H1 (cell line): ENCODE measurements around the gene PRKCH. TPM values are rescaled to one million over a fixed set of nuclear protein-coding genes. Genes with fewer than 3 reads are reported as not detected.

ENCODE experiments used
- CTCF ChIA-PET: fragments of 300-600 bp; sonication (Branson Sonifier 250); formaldehyde crosslinking; loops from one replicate; lab custom pipeline; 2021; ENCODE audit not compliant: partially characterized antibody; lab: Charles Lee
- POLR2A ChIA-PET: fragments of 300-600 bp; sonication (Branson Sonifier 250); formaldehyde crosslinking; loops from one replicate; lab custom pipeline; 2021; ENCODE audit warnings: inconsistent platforms; ENCODE audit not compliant: partially characterized antibody; lab: Charles Lee
- DNase-seq, 2 experiments: peaks; one replicate each; pipeline versions ENCODE4 v3.0.0 to v3.0.0-alpha.2; 2010 to 2022; ENCODE audit warnings: low spot score in 2 of 2, low read depth in 1 of 2, mixed read lengths in 1 of 2
- FAIRE-seq: peaks from 2 replicates; lab custom pipeline; 2011; peaks lifted over from hg19 to GRCh38; lab: Jason Lieb, UNC
- H2AFZ ChIP-seq: 2 replicates; pipeline ENCODE4 v1.8.1; 2012; ENCODE audit warnings: low read length, inconsistent platforms
- H2AK5ac ChIP-seq: 2 replicates; pipeline ENCODE4 v1.6.1; 2013; ENCODE audit warnings: low read depth, low read length
- H2BK120ac ChIP-seq: replicated peaks from 2 replicates; pipeline ENCODE3; 2013; ENCODE audit warnings: low read depth, low read length, inconsistent platforms
- H2BK12ac ChIP-seq: 2 replicates; pipeline ENCODE4 v1.6.1; 2013; ENCODE audit warnings: low read depth, low read length
- H2BK15ac ChIP-seq: 2 replicates; pipeline ENCODE4 v1.6.1; 2013; ENCODE audit warnings: low read length
- H2BK20ac ChIP-seq: 2 replicates; pipeline ENCODE4 v1.6.1; 2013; ENCODE audit warnings: low read length
- H2BK5ac ChIP-seq: 2 replicates; pipeline ENCODE4 v1.6.1; 2013; ENCODE audit warnings: low read depth, low read length
- H3K14ac ChIP-seq: 2 replicates; pipeline ENCODE4 v1.6.1; 2013; ENCODE audit warnings: inconsistent platforms; ENCODE audit not compliant: insufficient read length
- H3K18ac ChIP-seq: 2 replicates; pipeline ENCODE4 v1.6.1; 2013; ENCODE audit warnings: low read length; ENCODE audit errors: extremely low read depth
- H3K23ac ChIP-seq: 2 replicates; pipeline ENCODE4 v1.6.1; 2013; ENCODE audit warnings: inconsistent platforms; ENCODE audit not compliant: insufficient read length
- H3K23me2 ChIP-seq: 2 replicates; pipeline ENCODE4 v1.6.1; 2013; ENCODE audit warnings: low read depth, low read length
- H3K27ac ChIP-seq: 2 replicates; pipeline ENCODE4 v1.6.1; 2011; ENCODE audit warnings: low read depth, low read length, inconsistent platforms
- H3K27me3 ChIP-seq, 4 experiments: replicated peaks in 1 of 4; 1 replicate in 1 of 4; 2 replicates in 3 of 4; pipeline versions ENCODE4 v1.6.1 to v1.8.1; 2011 to 2013; ENCODE audit warnings: low read length in 3 of 4, mild to moderate bottlenecking in 3 of 4, inconsistent platforms in 2 of 4, mixed read lengths in 2 of 4, moderate library complexity in 1 of 4; ENCODE audit not compliant: control insufficient read depth in 3 of 4, insufficient read depth in 3 of 4; ENCODE audit errors: extremely low read depth in 1 of 4
- H3K36me3 ChIP-seq, 4 experiments: 2 replicates each; pipeline versions ENCODE4 v1.6.1 to v1.8.1; 2011 to 2013; ENCODE audit warnings: mild to moderate bottlenecking in 4 of 4, low read length in 3 of 4, moderate library complexity in 2 of 4, control low read depth in 1 of 4, inconsistent platforms in 1 of 4; ENCODE audit not compliant: insufficient read depth in 4 of 4, control insufficient read depth in 2 of 4
- H3K4ac ChIP-seq: replicated peaks from 2 replicates; pipeline ENCODE3; 2013; ENCODE audit warnings: low read length, low read depth, mixed read lengths, inconsistent platforms; ENCODE audit not compliant: insufficient read length
- H3K4me1 ChIP-seq, 4 experiments: replicated peaks in 1 of 4; 1 replicate in 1 of 4; 2 replicates in 3 of 4; pipeline versions ENCODE4 v1.6.1 to v1.8.1; 2011 to 2013; ENCODE audit warnings: low read length in 3 of 4, inconsistent platforms in 2 of 4, mixed read lengths in 1 of 4; ENCODE audit not compliant: insufficient read depth in 4 of 4, control insufficient read depth in 3 of 4
- H3K4me2 ChIP-seq, 2 experiments: 2 replicates each; pipeline versions ENCODE4 v1.6.1 to v1.8.1; 2011 to 2013; ENCODE audit warnings: low read depth in 2 of 2, low read length in 2 of 2, control low read depth in 1 of 2, inconsistent platforms in 1 of 2, mild to moderate bottlenecking in 1 of 2; ENCODE audit not compliant: insufficient read depth in 1 of 2
- H3K4me3 ChIP-seq, 4 experiments: fragments of 200-600, 300-600 bp in 1 of 4; sonication (generic), shearing (Covaris generic), sonication (Bioruptor Twin) in 1 of 4; 2 replicates each; pipeline versions ENCODE4 v1.5.1 to v1.8.1; 2011 to 2016; ENCODE audit warnings: low read length in 4 of 4, low read depth in 3 of 4, control low read depth in 2 of 4, inconsistent platforms in 2 of 4, mild to moderate bottlenecking in 2 of 4, mixed read lengths in 1 of 4, moderate library complexity in 1 of 4; ENCODE audit not compliant: insufficient read depth in 2 of 4; ENCODE audit errors: extremely low read depth in 1 of 4
- H3K56ac ChIP-seq: replicated peaks from 2 replicates; pipeline ENCODE3; 2013; ENCODE audit warnings: low read depth, mild to moderate bottlenecking, mixed read lengths, low read length, inconsistent platforms; ENCODE audit not compliant: insufficient read length
- H3K79me1 ChIP-seq: 2 replicates; pipeline ENCODE4 v1.6.1; 2013; ENCODE audit warnings: low read depth, low read length, control low read depth
- H3K79me2 ChIP-seq, 2 experiments: 2 replicates each; pipeline versions ENCODE4 v1.6.1 to v1.8.1; 2012 to 2013; ENCODE audit warnings: low read length in 2 of 2, mild to moderate bottlenecking in 2 of 2, inconsistent platforms in 1 of 2; ENCODE audit not compliant: insufficient read depth in 2 of 2, control insufficient read depth in 1 of 2
- H3K9ac ChIP-seq, 4 experiments: replicated peaks in 1 of 4; 1 replicate in 1 of 4; 2 replicates in 3 of 4; pipeline versions ENCODE4 v1.6.1 to v1.8.1; 2011 to 2013; ENCODE audit warnings: low read depth in 3 of 4, low read length in 3 of 4, control low read depth in 2 of 4, mild to moderate bottlenecking in 2 of 4, moderate library complexity in 2 of 4, inconsistent platforms in 1 of 4; ENCODE audit errors: extremely low read depth in 1 of 4
- H3K9me3 ChIP-seq, 2 experiments: 2 replicates each; pipeline versions ENCODE4 v1.6.1 to v1.8.1; 2012 to 2013; ENCODE audit warnings: mild to moderate bottlenecking in 2 of 2, moderate library complexity in 2 of 2, control low read depth in 1 of 2, inconsistent platforms in 1 of 2, low read depth in 1 of 2, low read length in 1 of 2, mixed read lengths in 1 of 2; ENCODE audit not compliant: insufficient read depth in 2 of 2
- H4K20me1 ChIP-seq, 2 experiments: replicated peaks in 1 of 2; 2 replicates each; pipeline versions ENCODE3 to v1.8.1; 2011 to 2013; ENCODE audit warnings: inconsistent platforms in 2 of 2, low read length in 2 of 2, mild to moderate bottlenecking in 1 of 2; ENCODE audit not compliant: insufficient read depth in 2 of 2, control insufficient read depth in 1 of 2
- H4K5ac ChIP-seq: 2 replicates; pipeline ENCODE4 v1.6.1; 2013; ENCODE audit warnings: low read length, low read depth, mixed read lengths, inconsistent platforms; ENCODE audit not compliant: insufficient read length
- H4K8ac ChIP-seq: 2 replicates; pipeline ENCODE4 v1.8.0; 2013; ENCODE audit warnings: mild to moderate bottlenecking, moderate library complexity, low read length, inconsistent platforms; ENCODE audit not compliant: insufficient read depth; ENCODE audit errors: extremely low read depth
- H4K91ac ChIP-seq: replicated peaks from 2 replicates; pipeline ENCODE3; 2013; ENCODE audit warnings: low read length, mixed read lengths, inconsistent platforms; ENCODE audit not compliant: insufficient read length
- CBX8 ChIP-seq: fragments of 300-800, 300-1000 bp; sonication (generic); IDR thresholded peaks from 2 replicates; pipeline ENCODE4 v1.7.1; 2016; ENCODE audit warnings: low read depth, low read length, borderline replicate concordance
- KDM1A ChIP-seq: fragments of 200-600, 300-600 bp; sonication (generic); IDR thresholded peaks from 2 replicates; pipeline ENCODE4 v1.7.1; 2016; ENCODE audit warnings: mild to moderate bottlenecking, low read length, borderline replicate concordance
- MAFK ChIP-seq: IDR thresholded peaks from 2 replicates; pipeline ENCODE4 v1.6.1; 2012; ENCODE audit warnings: low read depth, mild to moderate bottlenecking, improper control_type of control experiment, low read length
- RNF2 ChIP-seq: fragments of 200-900, 300-1000 bp; sonication (generic); IDR thresholded peaks from 2 replicates; pipeline ENCODE4 v1.7.1; 2016; ENCODE audit warnings: borderline replicate concordance, low read depth, mild to moderate bottlenecking, antibody characterized with exemption, low read length; ENCODE audit not compliant: poor library complexity, severe bottlenecking; ENCODE audit errors: missing control alignments
- RXRA ChIP-seq: IDR thresholded peaks from 2 replicates; pipeline ENCODE4 v1.6.1; 2011; ENCODE audit warnings: low read depth, mild to moderate bottlenecking, low read length, moderate library complexity; ENCODE audit not compliant: insufficient read depth
- SIN3A ChIP-seq, 2 experiments: IDR thresholded peaks in 1 of 2; conservative IDR thresholded peaks in 1 of 2; 2 replicates each; pipeline ENCODE4 v1.6.1; 2011 to 2012; ENCODE audit warnings: low read length in 2 of 2, improper control_type of control experiment in 1 of 2, low read depth in 1 of 2, mild to moderate bottlenecking in 1 of 2
- SIRT6 ChIP-seq: IDR thresholded peaks from one replicate; pipeline ENCODE4 v1.7.1; 2012; ENCODE audit warnings: low read length, inconsistent platforms
- SUZ12 ChIP-seq: fragments of 200-600 bp; sonication (generic); IDR thresholded peaks from 2 replicates; pipeline ENCODE4 v1.6.1; 2012; ENCODE audit warnings: mild to moderate bottlenecking, inconsistent platforms, low read length, moderate library complexity, mixed read lengths
- TEAD4 ChIP-seq: IDR thresholded peaks from 2 replicates; pipeline ENCODE4 v1.6.1; 2012; ENCODE audit warnings: low read depth, low read length, inconsistent platforms, mixed read lengths
- WGBS, 2 experiments: shearing (Covaris generic) in 1 of 2; methylation state at CpG; one replicate each; pipeline versions ENCODE4 v1.1.6 to v1.1.7; 2013 to 2015; ENCODE audit warnings: low lambda C conversion rate in 2 of 2, mixed read lengths in 2 of 2, inconsistent platforms in 1 of 2, low coverage in 1 of 2, missing lambda C conversion rate in 1 of 2; ENCODE audit not compliant: insufficient replicate concordance in 2 of 2, insufficient coverage in 1 of 2, insufficient read length in 1 of 2; ENCODE audit errors: extremely low coverage in 1 of 2, missing lambda C conversion rate in 1 of 2; 5-methylcytosine and 5-hydroxymethylcytosine counted together
- polyA plus RNA-seq, 7 experiments: library from polyadenylated mRNA; depleted of rRNA in 3 of 7; stranded (reverse) in 5 of 7; unstranded in 2 of 7; fragments of >200 nt in 5 of 7; fragments of 200-250 nt in 2 of 7; gene quantifications; 1 replicate in 5 of 7; 2 replicates in 1 of 7; 4 replicates in 1 of 7; pipeline versions ENCODE4 v1.2.1 to v1.2.3, GENCODE V29; 2011 to 2013; ENCODE audit warnings: missing spikeins in 2 of 7, mixed read lengths in 2 of 7
- total RNA-seq: library from RNA; stranded (reverse); fragmentation: NEBNext Ultra II Directional; extraction: Animal tissue kit (Norgen Biotek cat#: 25700); gene quantifications from 2 replicates; pipeline ENCODE4 v1.2.1, GENCODE V29; 2021

The PRKCH gene
- total and polyA plus RNA-seq, 2 of the 8 experiments (the other 6 are each of a cell fraction or from before 2014, with no cell fraction given), result 6.4 to 7.0 TPM

- H3K4me1 ChIP-seq, result peaks cover 0 to 2% (median under 1%) of the 10 kb centered on the region in 4 experiments; a peak in 2 of 7 replicates
- H3K23ac ChIP-seq, result no peak overlapping the region
- H4K5ac ChIP-seq, result no peak overlapping the region
- no peak overlapping the region for H2AFZ ChIP-seq
- H3K4me2 ChIP-seq, result no peak overlapping the region
- no peak overlapping the region for H2AK5ac ChIP-seq
- H2BK20ac ChIP-seq, result no peak overlapping the region
- H3K9ac ChIP-seq, result no peak overlapping the region
- no peak overlapping the region for H2BK12ac ChIP-seq
- no peak overlapping the region for H3K4ac ChIP-seq
- no peak overlapping the region for H2BK15ac ChIP-seq
- H3K14ac ChIP-seq, result no peak overlapping the region
- no peaks in the 10 kb centered on the region for H3K79me2 ChIP-seq
- no peaks in the 10 kb centered on the region for H4K20me1 ChIP-seq
- no peaks in the 10 kb centered on the region for H3K27me3 ChIP-seq
- H3K36me3 ChIP-seq, result no peaks in the 10 kb centered on the region; a peak in 1 of 8 replicates
- ChIA-PET POLR2A (interaction anchor here (0.7 to 3.2 kb wide), 2 partner anchors 9 to 13 kb away, joined by 3 to 11 read pairs; no protein-coding TSS in a partner anchor), CTCF (interaction anchor here (0.6 to 3.6 kb wide), 7 partner anchors 9 to 308 kb away, joined by 3 to 17 read pairs (median 3); no protein-coding TSS in a partner anchor)
- FAIRE-seq (no peak), DNase-seq (no peak)
- H3K79me1 ChIP-seq, result no peaks in the 10 kb centered on the region
- H3K9me3 ChIP-seq, result no peaks in the 10 kb centered on the region
- H3K18ac ChIP-seq, result no peak overlapping the region
- 67% methylated on average over 3 of the region's 3 CpGs; no CpG with 5 or more reads in 1 of the 2 experiments for WGBS, 2 experiments
- TF ChIP-seq RXRA, result no peak
- TF ChIP-seq SIN3A (conservative IDR thresholded peaks at IDR 0.05 in 1 of 2, IDR thresholded peaks at IDR 0.05 in 1 of 2; ENCODE audit: low read depth in 1 of 2, low read length in 2 of 2), result no peak
- TF ChIP-seq MAFK, result no peak
- no peak for TF ChIP-seq CBX8
- no peak for TF ChIP-seq TEAD4
- no peak for TF ChIP-seq KDM1A
- TF ChIP-seq SIRT6, result no peak
- no peak for TF ChIP-seq RNF2
- no peak for TF ChIP-seq SUZ12
- H2BK5ac ChIP-seq, result no peak overlapping the region
- no peak overlapping the region for H4K8ac ChIP-seq
- H3K23me2 ChIP-seq, result no peaks in the 10 kb centered on the region
- no peak overlapping the region for H3K27ac ChIP-seq
- H2BK120ac ChIP-seq, result no peak overlapping the region
- no peak overlapping the region for H4K91ac ChIP-seq
- H3K4me3 ChIP-seq, result no peak overlapping the region
- no peak overlapping the region for H3K56ac ChIP-seq
Measured at GRCh38 chr14:61493239-61493638, 171.9 kb downstream of the PRKCH start.
